Gastrocnemius medialis (tissue), 4 donors: ENCODE results near the gene BLVRB.
"Not testable (repeated sequence)": the region's sequence is repeated elsewhere in the genome, so short reads cannot be mapped to it uniquely, and the experiment has no call there.

Experiments used
- CTCF ChIP-seq, 5 experiments: fragments of 450-650 bp in 3 of 5; fragments of 200-600 bp in 2 of 5; sonication (generic) in 2 of 5; IDR thresholded peaks in 4 of 5; conservative IDR thresholded peaks in 1 of 5; 1 replicate in 4 of 5; 2 replicates in 1 of 5; pipeline ENCODE4 v1.5.1; 2016 to 2019; ENCODE audit warnings: antibody characterized with exemption in 5 of 5, mild to moderate bottlenecking in 3 of 5, moderate library complexity in 3 of 5
- POLR2A ChIP-seq, 2 donors: fragments of 450-650 bp; IDR thresholded peaks; one replicate each; pipeline ENCODE4 v1.6.1; 2017; ENCODE audit warnings: antibody characterized with exemption in 2 of 2, mild to moderate bottlenecking in 2 of 2, moderate library complexity in 2 of 2

GRCh38 chr19:40453943-40454342 lies 11.6 kb downstream of the BLVRB start:
- not testable (repeated sequence) for TF ChIP-seq CTCF (IDR thresholded peaks at IDR 0.05 in 4 of 5, conservative IDR thresholded peaks at IDR 0.05 in 1 of 5); POLR2A (IDR thresholded peaks at IDR 0.05)
